Peyer's patch (tissue), 4 donors: ENCODE measurements around the gene AGPAT1. TPM values are rescaled to one million over a fixed set of nuclear protein-coding genes. Genes with fewer than 3 reads are reported as not detected.

Experiments used
- DNase-seq, 3 donors: peaks; one replicate each; pipeline ENCODE4 v3.0.0-alpha.2; 2017 to 2019
- H3K27ac ChIP-seq, 4 donors: fragments of 200-600 bp; sonication (generic); one replicate each; pipeline ENCODE4 v1.5.1; 2016 to 2019
- H3K27me3 ChIP-seq, 2 donors: fragments of 200-600 bp; sonication (generic); one replicate each; pipeline ENCODE4 v1.5.1; 2019
- H3K36me3 ChIP-seq, 3 donors: fragments of 200-600 bp; sonication (generic); one replicate each; pipeline ENCODE4 v1.5.1; 2016 to 2019
- H3K4me1 ChIP-seq, 4 donors: fragments of 200-600 bp; sonication (generic); one replicate each; pipeline ENCODE4 v1.5.1; 2016 to 2019
- H3K4me3 ChIP-seq, 4 donors: fragments of 200-600 bp; sonication (generic); 1 replicate in 3 of 4; 2 replicates in 1 of 4; pipeline ENCODE4 v1.5.1; 2016 to 2019; ENCODE audit warnings: mild to moderate bottlenecking in 1 of 4
- H3K9me3 ChIP-seq, 4 donors: fragments of 200-600 bp; sonication (generic); one replicate each; pipeline ENCODE4 v1.5.1; 2016 to 2019; ENCODE audit warnings: mild to moderate bottlenecking in 1 of 4
- CTCF ChIP-seq, 6 experiments: fragments of 450-650 bp in 4 of 6; fragments of 200-600 bp in 2 of 6; sonication (generic) in 1 of 6; IDR thresholded peaks; one replicate each; pipeline ENCODE4 v1.5.1; 2017 to 2019; ENCODE audit warnings: antibody characterized with exemption in 6 of 6, mild to moderate bottlenecking in 3 of 6, moderate library complexity in 1 of 6
- POLR2A ChIP-seq, 2 donors: fragments of 450-650 bp; IDR thresholded peaks; one replicate each; pipeline ENCODE4 v1.5.1; 2017; ENCODE audit warnings: antibody characterized with exemption in 2 of 2, mild to moderate bottlenecking in 2 of 2, moderate library complexity in 2 of 2
- total RNA-seq, 4 donors: library from RNA; depleted of rRNA; stranded (reverse); fragments of >200 nt; gene quantifications; one replicate each; pipeline ENCODE4 v1.1.0, GENCODE V29; 2016

AGPAT1 gene
- total RNA-seq, 4 donors from 2014 or later: 28.9 to 140 (median 90.7) TPM

GRCh38 chr6:32156891-32157290 is 19.0 kb downstream of the AGPAT1 start:
- Histone ChIP-seq H3K4me1 (peaks cover 0 to 27% (median 5%) of the 10 kb centered on the region in 4 donors), H3K9me3 (no peaks in the 10 kb centered on the region), H3K4me3 (no peak overlapping the region), H3K27me3 (no peaks in the 10 kb centered on the region), H3K27ac (no peak overlapping the region), H3K36me3 (peaks cover 0 to 44% (median 0%) of the 10 kb centered on the region in 3 donors)
- DNase-seq: no peak
- TF ChIP-seq CTCF (IDR thresholded peaks at IDR 0.05) (no peak), POLR2A (IDR thresholded peaks at IDR 0.05) (no peak)

- no peaks in the 10 kb centered on the region for H3K9me3 ChIP-seq
- peak; percentile 78 to 90 (median 81) for DNase-seq
- H3K27ac ChIP-seq: peak overlapping the region; percentile 72 to 85 (median 78)
- peaks cover 0 to 34% (median 0%) of the 10 kb centered on the region in 3 donors for H3K36me3 ChIP-seq
- H3K27me3 ChIP-seq: no peaks in the 10 kb centered on the region
- peaks cover 0 to 30% (median 5%) of the 10 kb centered on the region in 4 donors for H3K4me1 ChIP-seq
- TF ChIP-seq POLR2A (IDR thresholded peaks at IDR 0.05) (no peak), CTCF (IDR thresholded peaks at IDR 0.05) (peak; percentile 52 to 84 (median 65))
- peak overlapping the region; percentile 50 to 74 (median 69) for H3K4me3 ChIP-seq
Observed at GRCh38 chr6:32154514-32155161, 21.2 kb downstream of the AGPAT1 start.

- H3K9me3 ChIP-seq: no peaks in the 10 kb centered on the region
- H3K4me3 ChIP-seq: peak within 1 kb of the TSS; percentile 50 to 74 (median 69)
- peaks cover 0 to 30% (median 5%) of the 10 kb centered on the region in 4 donors for H3K4me1 ChIP-seq
- TF ChIP-seq POLR2A (IDR thresholded peaks at IDR 0.05) (peak in 1 of 2 donors; percentile 20), CTCF (IDR thresholded peaks at IDR 0.05) (peak in 2 of 6 experiments; percentile 24 to 31)
- peak within 1 kb of the TSS; percentile 72 to 85 (median 78) for H3K27ac ChIP-seq
- peaks cover 0 to 30% (median 0%) of the 10 kb centered on the region in 3 donors for H3K36me3 ChIP-seq
- peak; percentile 73 to 90 (median 81) for DNase-seq
- no peaks in the 10 kb centered on the region for H3K27me3 ChIP-seq
Observed at GRCh38 chr6:32153564-32154513, 22.0 kb downstream of the AGPAT1 start, which contains the start of gene PPT2. TSS of gene PPT2 (plus strand) at chr6:32154141. CDS start at chr6:32154595, 454 bp downstream.

- peak overlapping the region; percentile 72 to 85 (median 78) for H3K27ac ChIP-seq
- DNase-seq: no peak
Observed at GRCh38 chr6:32152769-32153563, 22.9 kb downstream of the AGPAT1 start.

More at GRCh38 chr6:32152769-32153563, 22.9 kb downstream of the AGPAT1 start:
- TF ChIP-seq CTCF (IDR thresholded peaks at IDR 0.05) (no peak), POLR2A (IDR thresholded peaks at IDR 0.05) (no peak)
- Histone ChIP-seq H3K36me3 (peaks cover 0 to 21% (median 0%) of the 10 kb centered on the region in 3 donors), H3K9me3 (no peaks in the 10 kb centered on the region), H3K4me3 (peak overlapping the region; percentile 50 to 74 (median 69)), H3K27me3 (no peaks in the 10 kb centered on the region), H3K4me1 (peaks cover 0 to 30% (median 5%) of the 10 kb centered on the region in 4 donors)
